Colonic mucosa (tissue), 4 donors: Measurements from ENCODE around the gene ECT2L. TPM values are rescaled to one million over a fixed set of nuclear protein-coding genes. Genes with fewer than 3 reads are reported as not detected.

Experiments
- DNase-seq: peaks from one replicate; pipeline ENCODE4 v3.0.0-alpha.2; 2020
- H3K27ac ChIP-seq: fragments of 200-600 bp; one replicate; pipeline ENCODE4 v1.8.0; 2021
- H3K27me3 ChIP-seq: fragments of 200-600 bp; one replicate; pipeline ENCODE4 v1.8.0; 2021
- H3K36me3 ChIP-seq: fragments of 200-600 bp; one replicate; pipeline ENCODE4 v1.8.0; 2021
- H3K4me1 ChIP-seq: fragments of 200-600 bp; one replicate; pipeline ENCODE4 v1.8.0; 2021; ENCODE audit warnings: mild to moderate bottlenecking
- H3K4me3 ChIP-seq: fragments of 200-600 bp; one replicate; pipeline ENCODE4 v1.8.0; 2021
- H3K9ac ChIP-seq, 2 donors: one replicate each; pipeline ENCODE4 v1.7.0; 2013; ENCODE audit warnings: control low read depth in 2 of 2, low read depth in 2 of 2, low read length in 2 of 2
- H3K9me3 ChIP-seq: fragments of 200-600 bp; one replicate; pipeline ENCODE4 v1.8.0; 2021
- intact Hi-C: fragments of 100-400 bp; cut with DNase I; formaldehyde crosslinking; loops from one replicate; pipeline ENCODE4 v1.14.1; 2022
- total RNA-seq, 2 donors: library from RNA; stranded (reverse); fragmentation: NEBNext Ultra II Directional in 1 of 2; extraction: Animal tissue kit (Norgen Biotek cat#: 25700) in 1 of 2; gene quantifications; one replicate each; pipeline ENCODE4 v1.2.1, GENCODE V29; 2021
- TF ChIP-seq, protein P1 (sequence below): fragments of 200-600 bp; IDR thresholded peaks from one replicate; pipeline ENCODE4 v1.8.0; 2022; ENCODE audit warnings: antibody characterized with exemption, mild to moderate bottlenecking
- donor health status: healthy.
- donor health status: DM: no; HTN: no; CAD: no.
- donor health status: DM: no; HTN: no; CAD: no.

The ECT2L gene
- total RNA-seq, 2 donors from 2014 or later = not detected

- no peak overlapping the region for H3K4me3 ChIP-seq
- no peaks in the 10 kb centered on the region for H3K36me3 ChIP-seq
- intact Hi-C loops = no loop called here
- TF ChIP-seq, protein P1, sequence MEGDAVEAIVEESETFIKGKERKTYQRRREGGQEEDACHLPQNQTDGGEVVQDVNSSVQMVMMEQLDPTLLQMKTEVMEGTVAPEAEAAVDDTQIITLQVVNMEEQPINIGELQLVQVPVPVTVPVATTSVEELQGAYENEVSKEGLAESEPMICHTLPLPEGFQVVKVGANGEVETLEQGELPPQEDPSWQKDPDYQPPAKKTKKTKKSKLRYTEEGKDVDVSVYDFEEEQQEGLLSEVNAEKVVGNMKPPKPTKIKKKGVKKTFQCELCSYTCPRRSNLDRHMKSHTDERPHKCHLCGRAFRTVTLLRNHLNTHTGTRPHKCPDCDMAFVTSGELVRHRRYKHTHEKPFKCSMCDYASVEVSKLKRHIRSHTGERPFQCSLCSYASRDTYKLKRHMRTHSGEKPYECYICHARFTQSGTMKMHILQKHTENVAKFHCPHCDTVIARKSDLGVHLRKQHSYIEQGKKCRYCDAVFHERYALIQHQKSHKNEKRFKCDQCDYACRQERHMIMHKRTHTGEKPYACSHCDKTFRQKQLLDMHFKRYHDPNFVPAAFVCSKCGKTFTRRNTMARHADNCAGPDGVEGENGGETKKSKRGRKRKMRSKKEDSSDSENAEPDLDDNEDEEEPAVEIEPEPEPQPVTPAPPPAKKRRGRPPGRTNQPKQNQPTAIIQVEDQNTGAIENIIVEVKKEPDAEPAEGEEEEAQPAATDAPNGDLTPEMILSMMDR = no peak
- H3K9me3 ChIP-seq = no peaks in the 10 kb centered on the region
- H3K27me3 ChIP-seq = no peaks in the 10 kb centered on the region
- DNase-seq = no peak
- no peak overlapping the region for H3K27ac ChIP-seq
- H3K9ac ChIP-seq = no peak overlapping the region
- H3K4me1 ChIP-seq = no peaks in the 10 kb centered on the region
Measured at GRCh38 chr6:138863321-138863720, 67.4 kb downstream of the ECT2L start.

- Histone ChIP-seq H3K9me3 (no peaks in the 10 kb centered on the region), H3K4me1 (no peaks in the 10 kb centered on the region), H3K27ac (no peak overlapping the region), H3K36me3 (no peaks in the 10 kb centered on the region), H3K27me3 (no peaks in the 10 kb centered on the region), H3K4me3 (no peak overlapping the region), H3K9ac (no peak overlapping the region)
- no peak for DNase-seq
- TF ChIP-seq, protein P1 = no peak
- intact Hi-C loops = no loop called here
Measured at GRCh38 chr6:138864343-138864890, 68.5 kb downstream of the ECT2L start.

DNA sequence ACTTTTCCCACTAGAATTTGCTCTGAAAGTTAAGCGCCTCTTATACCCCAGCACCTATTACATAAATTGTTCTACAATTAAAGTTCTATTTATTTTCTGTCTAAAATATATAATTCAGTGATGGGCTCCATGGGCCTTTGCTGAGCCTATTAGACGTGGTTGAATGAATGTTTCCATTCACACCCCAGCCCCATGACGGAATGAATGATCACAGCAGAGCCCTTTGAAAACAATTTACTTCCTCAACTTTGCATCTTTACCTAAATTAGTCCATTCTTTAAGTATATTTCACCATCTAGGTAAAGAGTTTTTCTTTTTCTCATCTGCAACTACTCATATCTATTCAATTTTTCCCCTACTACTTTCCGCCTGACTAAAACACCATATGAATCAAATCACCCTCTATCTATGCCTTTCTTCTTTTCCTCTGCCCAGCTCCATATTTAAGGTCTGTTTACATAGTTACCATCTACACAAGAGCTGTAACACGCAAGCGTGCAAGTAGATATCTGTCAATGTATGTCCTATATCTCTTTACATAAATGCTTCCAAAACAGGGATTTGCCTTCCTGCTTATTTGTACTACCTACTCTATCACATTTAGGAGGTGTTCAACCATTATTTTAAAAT lies 69.7 kb downstream of the ECT2L start:
- no peaks in the 10 kb centered on the region for H3K27me3 ChIP-seq
- H3K36me3 ChIP-seq = no peaks in the 10 kb centered on the region
- no peak overlapping the region for H3K27ac ChIP-seq
- DNase-seq = no peak
- H3K4me1 ChIP-seq = no peaks in the 10 kb centered on the region
- H3K9me3 ChIP-seq = no peaks in the 10 kb centered on the region
- no peak overlapping the region for H3K4me3 ChIP-seq
- H3K9ac ChIP-seq = no peak overlapping the region
- TF ChIP-seq, protein P1 = no peak
- intact Hi-C loops = no loop called here

GRCh38 chr6:138868181-138868580 lies 72.3 kb downstream of the ECT2L start:
- no peak overlapping the region for H3K27ac ChIP-seq
- no peaks in the 10 kb centered on the region for H3K4me1 ChIP-seq
- no peaks in the 10 kb centered on the region for H3K36me3 ChIP-seq
- H3K4me3 ChIP-seq = no peak overlapping the region
- intact Hi-C loops = no loop called here
- H3K9ac ChIP-seq = no peak overlapping the region
- no peaks in the 10 kb centered on the region for H3K9me3 ChIP-seq
- DNase-seq = no peak
- H3K27me3 ChIP-seq = no peaks in the 10 kb centered on the region
- TF ChIP-seq, protein P1 = no peak

GRCh38 chr6:138869398-138869797 lies 73.5 kb downstream of the ECT2L start:
- Histone ChIP-seq H3K9ac (no peak overlapping the region), H3K9me3 (no peaks in the 10 kb centered on the region), H3K27ac (no peak overlapping the region), H3K4me3 (no peak overlapping the region), H3K27me3 (no peaks in the 10 kb centered on the region), H3K4me1 (no peaks in the 10 kb centered on the region), H3K36me3 (no peaks in the 10 kb centered on the region)
- DNase-seq = no peak
- TF ChIP-seq, protein P1 = no peak
- intact Hi-C loops = no loop called here
